IPS-15b (cell line): Measurements from ENCODE around the gene CCDC112.

Experiments
- H3K27me3 ChIP-seq: one replicate; pipeline ENCODE4 v1.6.1; 2013; ENCODE audit warnings: low read length; ENCODE audit not compliant: control insufficient read depth, insufficient read depth
- H3K36me3 ChIP-seq: one replicate; pipeline ENCODE4 v1.6.1; 2013; ENCODE audit warnings: low read length; ENCODE audit not compliant: control insufficient read depth, insufficient read depth
- H3K4me1 ChIP-seq: one replicate; pipeline ENCODE4 v1.6.1; 2013; ENCODE audit warnings: mild to moderate bottlenecking, low read length; ENCODE audit not compliant: control insufficient read depth, insufficient read depth
- H3K4me3 ChIP-seq: one replicate; pipeline ENCODE4 v1.5.1; 2013; ENCODE audit warnings: low read depth, low read length
- H3K9ac ChIP-seq: one replicate; pipeline ENCODE4 v1.6.1; 2013; ENCODE audit warnings: low read depth, mild to moderate bottlenecking, low read length
- H3K9me3 ChIP-seq: one replicate; pipeline ENCODE4 v1.6.1; 2013; ENCODE audit warnings: mild to moderate bottlenecking, low read length; ENCODE audit not compliant: control insufficient read depth, insufficient read depth

Gene CCDC112

GRCh38 chr5:115296124-115297022 is at the start of gene CCDC112:
CCDC112 (minus strand) TSS chr5:115296654; CDS start chr5:115296543, 111 bp downstream.
- Histone ChIP-seq H3K9ac (peak within 1 kb of the TSS; percentile 13), H3K9me3 (no peaks in the 10 kb centered on the region), H3K4me3 (peak within 1 kb of the TSS; percentile 89), H3K36me3 (no peaks in the 10 kb centered on the region), H3K27me3 (no peaks in the 10 kb centered on the region), H3K4me1 (no peaks in the 10 kb centered on the region)

DNA sequence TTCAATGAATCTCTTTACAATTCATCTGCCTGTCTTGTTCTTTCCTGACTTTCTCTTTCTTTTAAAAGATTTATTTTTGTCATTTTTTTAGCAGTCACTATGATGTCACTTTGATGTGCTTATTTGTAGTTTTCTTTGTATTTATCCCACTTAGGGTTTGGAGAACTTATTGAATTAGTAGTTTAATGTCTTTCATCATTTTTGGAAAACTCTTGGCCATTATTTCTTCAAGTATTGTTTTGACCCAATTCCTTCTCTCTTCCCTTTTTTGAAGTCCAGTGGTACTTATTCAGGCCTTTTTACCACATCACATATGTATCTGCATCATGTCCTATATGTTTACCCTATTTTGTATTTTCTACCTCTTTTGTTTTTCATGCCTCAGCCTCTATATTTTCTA is 48.9 kb upstream of the CCDC112 start:
- Histone ChIP-seq H3K36me3 (no peaks in the 10 kb centered on the region), H3K9me3 (no peaks in the 10 kb centered on the region), H3K4me1 (no peaks in the 10 kb centered on the region), H3K9ac (no peak overlapping the region), H3K4me3 (no peak overlapping the region), H3K27me3 (no peaks in the 10 kb centered on the region)

DNA sequence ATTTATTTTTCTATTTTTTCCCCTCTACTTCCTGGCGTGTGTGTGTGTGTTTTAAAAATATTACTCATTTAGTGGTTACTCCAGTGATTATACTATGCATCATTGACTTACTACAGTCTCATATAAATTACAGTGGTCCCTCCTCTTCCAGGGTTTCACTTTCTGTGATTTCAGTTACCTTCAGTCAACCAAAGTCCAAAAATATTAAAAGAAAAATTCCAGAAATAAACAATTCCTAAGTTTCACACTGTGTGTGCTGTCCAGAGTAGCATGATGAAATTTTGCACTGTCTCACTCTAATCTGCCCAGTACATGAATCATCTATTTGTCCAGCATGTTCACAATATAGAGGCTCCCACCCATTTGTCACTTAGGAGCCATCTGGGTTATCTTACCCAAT is 47.4 kb upstream of the CCDC112 start:
- Histone ChIP-seq H3K27me3 (no peaks in the 10 kb centered on the region), H3K4me1 (no peaks in the 10 kb centered on the region), H3K36me3 (no peaks in the 10 kb centered on the region), H3K4me3 (no peak overlapping the region), H3K9ac (no peak overlapping the region), H3K9me3 (no peaks in the 10 kb centered on the region)

DNA sequence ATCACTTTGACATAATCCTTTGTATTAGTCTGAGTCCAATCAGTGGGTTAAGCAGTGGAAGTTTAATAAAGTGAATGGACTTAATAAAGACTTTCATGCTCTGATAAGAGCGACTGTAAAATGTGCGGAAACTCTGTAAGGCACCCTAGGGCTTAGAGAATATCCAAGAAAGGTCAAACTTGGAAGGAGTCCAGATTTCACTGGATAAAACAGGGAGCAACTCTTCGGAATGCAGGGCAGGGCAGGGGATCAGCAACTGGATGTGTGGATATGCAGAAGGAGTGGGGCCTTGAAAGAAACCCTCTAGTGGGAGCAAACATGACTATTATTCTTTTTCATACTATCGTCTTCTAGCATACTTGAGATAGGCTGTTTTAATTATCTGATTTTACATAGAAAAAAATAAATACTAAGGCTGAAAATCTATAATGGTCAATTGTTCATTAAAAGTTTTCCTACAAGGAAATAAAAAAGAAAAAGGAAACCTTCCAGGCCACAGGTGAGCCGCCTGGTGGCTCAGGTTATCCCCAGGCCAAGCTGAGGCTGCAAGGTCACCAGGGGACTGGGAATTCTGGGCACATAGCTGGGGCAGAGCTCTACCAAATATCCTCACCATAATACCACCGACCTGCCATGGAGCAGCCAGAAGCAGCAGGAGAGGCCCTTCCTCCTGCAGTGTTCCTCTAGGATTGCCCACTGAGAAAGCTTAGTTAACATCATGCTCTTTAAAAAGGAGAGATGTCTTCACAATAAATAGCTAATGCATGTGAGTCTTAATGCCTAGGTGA is 46.3 kb upstream of the CCDC112 start:
- Histone ChIP-seq H3K9ac (no peak overlapping the region), H3K4me3 (no peak overlapping the region), H3K4me1 (no peaks in the 10 kb centered on the region), H3K36me3 (no peaks in the 10 kb centered on the region), H3K27me3 (no peaks in the 10 kb centered on the region), H3K9me3 (no peaks in the 10 kb centered on the region)

DNA sequence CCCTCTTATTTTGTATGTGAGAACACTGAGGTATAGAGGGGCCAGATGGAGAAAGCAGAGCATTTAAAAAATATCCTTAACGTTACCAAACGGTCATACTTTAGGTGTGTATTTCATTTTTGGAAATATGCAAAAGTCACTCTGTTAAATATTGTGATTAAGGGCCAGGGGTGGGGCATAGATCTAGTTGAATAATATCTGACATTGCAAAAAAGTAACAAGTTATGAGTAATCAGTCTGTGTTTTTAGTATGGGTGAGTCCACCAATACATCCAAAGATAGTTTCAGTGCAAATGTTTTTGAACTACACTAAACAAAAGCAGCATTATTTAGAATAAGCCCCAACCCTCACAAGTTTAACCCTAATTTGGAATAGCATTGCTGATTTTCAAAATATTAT is 45.3 kb upstream of the CCDC112 start:
- H3K36me3 ChIP-seq: no peaks in the 10 kb centered on the region
- H3K9ac ChIP-seq: no peak overlapping the region
- H3K9me3 ChIP-seq: no peaks in the 10 kb centered on the region
- H3K27me3 ChIP-seq: no peaks in the 10 kb centered on the region
- no peaks in the 10 kb centered on the region for H3K4me1 ChIP-seq
- no peak overlapping the region for H3K4me3 ChIP-seq

GRCh38 chr5:115338851-115339250 is 42.4 kb upstream of the CCDC112 start:
- Histone ChIP-seq H3K4me3 (no peak overlapping the region), H3K9ac (no peak overlapping the region), H3K36me3 (no peaks in the 10 kb centered on the region), H3K4me1 (no peaks in the 10 kb centered on the region), H3K9me3 (no peaks in the 10 kb centered on the region), H3K27me3 (no peaks in the 10 kb centered on the region)

DNA sequence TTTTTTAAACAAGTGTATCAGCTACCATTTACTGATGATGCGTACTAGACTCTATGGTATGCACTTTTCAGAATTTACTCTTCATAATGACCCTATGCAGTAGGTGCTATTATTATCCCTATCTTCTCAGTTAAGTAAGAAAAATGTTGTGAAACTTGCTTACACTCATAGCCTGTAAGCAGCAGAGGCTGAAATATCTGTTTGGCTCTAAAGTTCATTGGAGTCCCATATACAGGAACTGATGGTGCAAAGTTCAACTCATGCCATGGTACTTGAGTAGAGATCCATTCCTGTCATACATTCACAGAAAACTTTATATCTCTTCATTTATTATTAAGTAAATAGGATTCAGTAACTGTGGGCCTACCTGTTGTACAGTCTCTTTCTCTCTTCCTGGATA is 41.4 kb upstream of the CCDC112 start:
- Histone ChIP-seq H3K9ac (no peak overlapping the region), H3K27me3 (no peaks in the 10 kb centered on the region), H3K9me3 (no peaks in the 10 kb centered on the region), H3K36me3 (no peaks in the 10 kb centered on the region), H3K4me3 (no peak overlapping the region), H3K4me1 (no peaks in the 10 kb centered on the region)

DNA sequence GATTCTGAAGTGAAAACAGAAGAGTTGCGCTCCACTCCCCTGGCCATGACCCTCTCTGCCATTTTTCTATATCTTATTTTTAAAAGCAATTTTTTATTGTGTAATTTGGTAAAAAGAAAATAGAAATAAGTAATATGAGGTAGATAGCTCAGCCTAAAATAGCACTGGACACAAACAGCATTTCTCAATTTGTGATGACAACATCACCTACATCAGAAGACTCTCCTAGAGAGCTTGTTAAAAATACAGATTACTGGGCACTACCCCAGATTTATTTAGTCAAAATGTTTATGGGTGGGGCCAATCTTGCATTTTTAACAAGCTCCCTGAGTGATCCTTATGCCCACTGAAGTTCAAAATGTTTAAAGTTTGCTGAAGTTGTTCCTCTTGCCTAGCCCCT is 40.5 kb upstream of the CCDC112 start:
- Histone ChIP-seq H3K4me3 (no peak overlapping the region), H3K4me1 (no peaks in the 10 kb centered on the region), H3K36me3 (no peaks in the 10 kb centered on the region)

DNA sequence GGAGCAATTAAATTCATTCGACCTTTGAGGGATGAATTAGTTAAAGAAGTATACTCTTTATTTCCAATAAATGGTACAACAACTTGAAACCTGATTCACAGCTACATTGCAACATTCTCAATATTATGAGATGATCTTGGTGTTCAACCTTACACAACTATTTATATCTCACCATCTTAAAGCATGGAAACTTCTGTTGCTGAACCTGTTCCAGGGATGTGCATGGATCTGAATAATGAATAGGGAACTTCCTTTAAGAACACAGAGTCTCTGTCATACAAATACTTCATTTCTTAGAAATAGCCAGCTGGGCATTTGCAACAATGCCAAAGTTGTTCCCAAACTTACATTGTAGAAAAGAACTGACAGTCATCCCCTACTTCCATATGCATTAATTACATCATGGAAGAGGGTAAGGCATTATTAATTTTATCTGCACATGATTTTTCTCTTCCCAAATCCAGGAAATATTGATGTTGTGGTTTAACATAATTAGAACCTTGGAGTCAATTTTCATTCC is 39.8 kb upstream of the CCDC112 start:
- Histone ChIP-seq H3K36me3 (no peaks in the 10 kb centered on the region), H3K27me3 (no peaks in the 10 kb centered on the region), H3K4me3 (no peak overlapping the region), H3K9me3 (no peaks in the 10 kb centered on the region), H3K4me1 (no peaks in the 10 kb centered on the region), H3K9ac (no peak overlapping the region)

More for the DNA sequence above, 40.5 kb upstream of the CCDC112 start:
- Histone ChIP-seq H3K27me3 (no peaks in the 10 kb centered on the region), H3K9ac (no peak overlapping the region), H3K9me3 (no peaks in the 10 kb centered on the region)

DNA sequence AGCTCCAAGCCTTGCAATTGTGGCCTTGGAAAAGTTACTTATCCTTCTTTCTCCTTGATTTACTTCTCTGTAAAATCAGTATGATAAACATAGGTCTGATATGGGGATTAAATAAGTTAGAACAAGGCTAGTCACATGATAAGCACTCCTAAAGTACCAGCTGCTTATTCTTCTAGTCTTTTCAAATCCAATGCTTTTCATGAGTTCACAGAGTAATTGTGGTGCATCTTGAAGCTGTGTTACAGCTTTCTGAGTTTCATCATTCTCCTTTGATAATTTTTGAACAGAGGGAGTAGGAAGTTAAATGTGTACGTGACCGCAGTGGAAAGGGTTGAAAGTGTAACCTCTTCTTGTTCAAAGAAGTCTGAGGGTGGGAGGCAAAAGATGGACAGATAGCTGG is 38.8 kb upstream of the CCDC112 start:
- Histone ChIP-seq H3K4me1 (no peaks in the 10 kb centered on the region), H3K27me3 (no peaks in the 10 kb centered on the region), H3K9me3 (no peaks in the 10 kb centered on the region), H3K4me3 (no peak overlapping the region), H3K36me3 (no peaks in the 10 kb centered on the region), H3K9ac (no peak overlapping the region)

DNA sequence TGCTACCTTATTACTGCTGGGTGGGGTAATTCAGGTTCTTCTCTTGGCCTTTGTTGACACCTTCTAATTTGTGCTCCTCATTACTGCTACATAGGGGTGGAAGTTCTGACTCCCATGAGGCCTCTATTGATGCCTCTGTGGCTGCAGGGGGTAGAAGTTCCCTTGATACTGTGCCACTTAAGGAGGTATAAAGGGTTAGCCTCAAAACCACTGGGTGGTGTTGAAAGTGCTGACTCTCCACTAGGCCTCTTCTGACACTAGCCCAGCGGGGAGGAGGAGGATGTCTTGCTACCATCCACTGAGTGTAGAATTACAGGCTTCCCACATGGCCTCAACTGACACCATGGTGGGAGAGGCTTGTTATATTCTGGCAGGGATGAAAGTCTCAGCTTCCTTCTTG is 36.7 kb upstream of the CCDC112 start:
- H3K4me1 ChIP-seq: peaks cover 14% of the 10 kb centered on the region

More for the DNA sequence above, 36.7 kb upstream of the CCDC112 start:
- Histone ChIP-seq H3K36me3 (no peaks in the 10 kb centered on the region), H3K27me3 (no peaks in the 10 kb centered on the region), H3K9me3 (no peaks in the 10 kb centered on the region), H3K4me3 (no peak overlapping the region), H3K9ac (no peak overlapping the region)
